ENCODE results near the gene ZPBP2. TPM values are rescaled to one million over a fixed set of nuclear protein-coding genes. Genes with fewer than 3 reads are reported as not detected.

ZPBP2 gene
- total and polyA plus RNA-seq, 9 of the 15 experiments (the other 6 are each of a cell fraction or from before 2014, with no cell fraction given), result not detected

DNA sequence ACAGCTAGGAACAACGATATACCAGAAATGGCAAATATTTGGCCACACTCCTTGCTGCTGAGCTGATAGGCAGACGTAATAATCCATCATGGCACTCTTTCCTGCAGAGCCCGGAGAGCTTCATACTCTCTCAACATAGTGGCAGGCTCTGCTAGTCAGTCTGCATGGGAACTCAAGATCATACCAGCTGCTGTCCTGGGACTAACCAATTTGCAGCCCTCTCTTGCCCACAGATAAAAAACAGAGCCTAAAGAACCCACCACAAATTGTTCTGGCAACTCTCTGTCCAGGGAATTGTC lies 36.9 kb downstream of the ZPBP2 start:
- FAIRE-seq (no peak), DNase-seq (ENCODE audit: extremely low read depth in 1 of 4, low spot score in 3 of 4) (no peak), ATAC-seq (no peak)
- whole genome bisulfite sequencing (ENCODE audit: insufficient coverage, low coverage, missing lambda C conversion rate), result 67% methylated on average over 3 of the region's 3 CpGs
- H3K27ac ChIP-seq (ENCODE audit: extremely low read depth, low read depth, low read length), result no peak overlapping the region
- TF ChIP-seq SIX5 (IDR thresholded peaks at IDR 0.05; ENCODE audit: borderline replicate concordance in 1 of 2, insufficient read depth in 1 of 2, low read depth in 1 of 2, low read length in 2 of 2) (no peak), CEBPG (CRISPR knock-in tag; IDR thresholded peaks at IDR 0.05) (no peak), CEBPG (tag; conservative IDR thresholded peaks at IDR 0.05 in 1 of 2, IDR thresholded peaks at IDR 0.05 in 1 of 2) (no peak), SNRNP70 (optimal IDR thresholded peaks at IDR 0.05; ENCODE audit: low read depth, low read length) (no peak), HMG20A (CRISPR knock-in tag; conservative IDR thresholded peaks at IDR 0.05) (no peak), KLF16 (IDR thresholded peaks at IDR 0.05) (no peak), FUS (optimal IDR thresholded peaks at IDR 0.05; ENCODE audit: low read depth, low read length) (no peak), KDM2B (CRISPR knock-in tag; IDR thresholded peaks at IDR 0.05) (no peak), CBX2 (IDR thresholded peaks at IDR 0.05; ENCODE audit: insufficient read depth, low read length, poor library complexity, severe bottlenecking) (no peak), TEAD1 (CRISPR knock-in tag; IDR thresholded peaks at IDR 0.05) (no peak), SREBF1 (IDR thresholded peaks at IDR 0.05; ENCODE audit: borderline replicate concordance, low read depth, low read length) (no peak), SMARCA5 (IDR thresholded peaks at IDR 0.05) (no peak), ETS1 (conservative IDR thresholded peaks at IDR 0.05; ENCODE audit: control insufficient read depth, low read depth, low read length) (no peak)
- H3K4me2 ChIP-seq (ENCODE audit: insufficient read depth, low read length), result no peak overlapping the region
- H3K4me3 ChIP-seq, result no peak overlapping the region
- H3K9me1 ChIP-seq (ENCODE audit: control insufficient read depth, insufficient read depth, low read length), result no peaks in the 10 kb centered on the region
- ChIA-PET CTCF (ENCODE audit: low intra/inter-chr PET ratio) (no interaction called here), POLR2A (interaction anchor here (1.2 kb wide), 1 partner anchor 11 kb away, joined by 4 read pairs; no protein-coding TSS in a partner anchor)
- intact Hi-C loops (cut with micrococcal nuclease), result no loop called here
- H3K79me2 ChIP-seq (ENCODE audit: control insufficient read depth, insufficient read depth, low read length), result no peaks in the 10 kb centered on the region
- H3K4me1 ChIP-seq (replicated peaks in 1 of 2; ENCODE audit: control insufficient read depth in 2 of 2, insufficient read depth in 2 of 2, low read length in 2 of 2), result peaks cover 3 to 10% of the 10 kb centered on the region in 2 experiments; a peak in 3 of 5 replicates
- H2AFZ ChIP-seq (ENCODE audit: low read depth, low read length), result no peak overlapping the region
- BruUV-seq (replicated peaks), result no TSS peak
- no peaks in the 10 kb centered on the region for H4K20me1 ChIP-seq (replicated peaks; ENCODE audit: control insufficient read depth, insufficient read depth, low read length)
- no peaks in the 10 kb centered on the region for H3K9me3 ChIP-seq (replicated peaks; ENCODE audit: control insufficient read depth, insufficient read depth, low read depth, low read length)
- H3K36me3 ChIP-seq (ENCODE audit: control insufficient read depth, insufficient read depth, low read length), result no peaks in the 10 kb centered on the region
- no peaks in the 10 kb centered on the region for H3K27me3 ChIP-seq (ENCODE audit: control insufficient read depth in 2 of 2, insufficient read depth in 2 of 2, low read length in 2 of 2)
- in situ Hi-C loops (cut with MboI), result no loop called here
- H3K9ac ChIP-seq (ENCODE audit: insufficient read depth in 1 of 2, low read depth in 2 of 2, low read length in 2 of 2), result no peak overlapping the region

All from K562 (cell line).